OCI-LY1 (cell line): ENCODE measurements around the gene APBA3.
A peak's percentile ranks its signal among the peaks of the same experiment; 100 is the strongest.

ENCODE experiments used
- H2AFZ ChIP-seq: fragments of 200-600 bp; sonication (generic), shearing (Covaris generic); 2 replicates; pipeline ENCODE4 v1.6.0; 2014; ENCODE audit warnings: antibody characterized with exemption, mild to moderate bottlenecking, low read length
- H3F3A ChIP-seq: fragments of 200-600 bp; sonication (generic), shearing (Covaris generic); 2 replicates; pipeline ENCODE4 v1.6.0; 2014; ENCODE audit warnings: mild to moderate bottlenecking, antibody characterized with exemption, low read length, moderate library complexity; ENCODE audit not compliant: insufficient read depth
- H3K27ac ChIP-seq: fragments of 200-600 bp; sonication (generic); 2 replicates; pipeline ENCODE4 v1.5.1; 2014; ENCODE audit warnings: low read length, mixed run types, mild to moderate bottlenecking, low read depth; ENCODE audit not compliant: poor library complexity, severe bottlenecking
- H3K27me3 ChIP-seq: fragments of 200-600 bp; sonication (generic); 2 replicates; pipeline ENCODE4 v1.6.0; 2014; ENCODE audit warnings: antibody characterized with exemption, mild to moderate bottlenecking, low read length, moderate library complexity; ENCODE audit not compliant: insufficient read depth
- H3K36me3 ChIP-seq: fragments of 200-600 bp; sonication (generic); 2 replicates; pipeline ENCODE4 v1.6.1; 2014; ENCODE audit warnings: mild to moderate bottlenecking, antibody characterized with exemption, low read length, moderate library complexity, mixed read lengths; ENCODE audit not compliant: insufficient read depth
- H3K4me1 ChIP-seq: fragments of 200-600 bp; sonication (generic); 2 replicates; pipeline ENCODE4 v1.5.1; 2014; ENCODE audit warnings: mild to moderate bottlenecking, low read length, moderate library complexity; ENCODE audit not compliant: insufficient read depth, severe bottlenecking
- H3K4me2 ChIP-seq: fragments of 200-600 bp; sonication (generic), shearing (Covaris generic); 2 replicates; pipeline ENCODE4 v1.6.1; 2014; ENCODE audit warnings: low read length
- H3K4me3 ChIP-seq: fragments of 200-600 bp; sonication (generic); 2 replicates; pipeline ENCODE4 v1.5.1; 2014; ENCODE audit warnings: low read length, low read depth, mild to moderate bottlenecking, mixed read lengths; ENCODE audit not compliant: poor library complexity, severe bottlenecking
- H3K79me2 ChIP-seq: fragments of 200-600 bp; shearing (Covaris generic); 2 replicates; pipeline ENCODE4 v1.6.1; 2016; ENCODE audit warnings: mixed run types, low read length, mixed read lengths; ENCODE audit not compliant: insufficient read depth
- H3K9ac ChIP-seq: fragments of 200-600 bp; sonication (generic), shearing (Covaris generic); 2 replicates; pipeline ENCODE4 v1.6.1; 2014; ENCODE audit warnings: mild to moderate bottlenecking, low read length, mixed read lengths
- H3K9me2 ChIP-seq: fragments of 200-600 bp; sonication (generic), shearing (Covaris generic); 2 replicates; pipeline ENCODE4 v1.6.1; 2014; ENCODE audit warnings: low read depth, mild to moderate bottlenecking, low read length, mixed read lengths
- H3K9me3 ChIP-seq: fragments of 200-600 bp; shearing (Covaris generic); 2 replicates; pipeline ENCODE4 v1.6.1; 2014; ENCODE audit warnings: low read length, mixed read lengths
- H4K20me1 ChIP-seq: fragments of 200-600 bp; sonication (generic), shearing (Covaris generic); 2 replicates; pipeline ENCODE4 v1.6.0; 2016; ENCODE audit warnings: mild to moderate bottlenecking, low read length; ENCODE audit not compliant: insufficient read depth
- CTCF ChIP-seq: fragments of 200-600 bp; sonication (generic), shearing (Covaris generic); IDR thresholded peaks from 2 replicates; pipeline ENCODE4 v1.5.1; 2017; ENCODE audit warnings: mild to moderate bottlenecking, antibody characterized with exemption, low read length, moderate library complexity, mixed read lengths
- EZH2 ChIP-seq: fragments of 200-600 bp; sonication (generic), shearing (Covaris generic); IDR thresholded peaks from 2 replicates; pipeline ENCODE4 v1.8.0; 2017; ENCODE audit warnings: borderline replicate concordance, mixed run types, mild to moderate bottlenecking, antibody characterized with exemption, low read length, moderate library complexity, mixed read lengths

Gene APBA3

GRCh38 chr19:3745363-3746045, 16.0 kb downstream of the APBA3 start:
- Histone ChIP-seq H3K79me2 (no peaks in the 10 kb centered on the region), H3K4me2 (no peak overlapping the region), H3F3A (no peaks in the 10 kb centered on the region), H3K36me3 (peaks cover 8% of the 10 kb centered on the region), H3K4me3 (no peak overlapping the region), H3K9ac (no peak overlapping the region), H3K27me3 (no peaks in the 10 kb centered on the region; the same call in 1 of the 2 replicates), H3K27ac (no peak overlapping the region), H3K9me2 (no peaks in the 10 kb centered on the region), H3K4me1 (no peaks in the 10 kb centered on the region), H3K9me3 (no peaks in the 10 kb centered on the region), H2AFZ (no peak overlapping the region), H4K20me1 (no peaks in the 10 kb centered on the region)
- TF ChIP-seq CTCF = no peak
- TF ChIP-seq EZH2 = no peak

GRCh38 chr19:3743486-3743885, 18.0 kb downstream of the APBA3 start:
- H2AFZ ChIP-seq = peak overlapping the region; percentile 92; the same call in 1 of the 2 replicates
- H4K20me1 ChIP-seq = no peaks in the 10 kb centered on the region

GRCh38 chr19:3740431-3740830, 21.1 kb downstream of the APBA3 start:
- no peaks in the 10 kb centered on the region for H3K79me2 ChIP-seq
- H3F3A ChIP-seq = no peaks in the 10 kb centered on the region
- H3K36me3 ChIP-seq = no peaks in the 10 kb centered on the region
- H3K9me3 ChIP-seq = no peaks in the 10 kb centered on the region
- H3K4me3 ChIP-seq = no peak overlapping the region
- H3K9ac ChIP-seq = no peak overlapping the region
- H3K4me1 ChIP-seq = no peaks in the 10 kb centered on the region
- no peak overlapping the region for H2AFZ ChIP-seq
- no peaks in the 10 kb centered on the region for H3K9me2 ChIP-seq
- TF ChIP-seq CTCF = no peak
- no peak for TF ChIP-seq EZH2
- H3K27me3 ChIP-seq = no peaks in the 10 kb centered on the region; the same call in 1 of the 2 replicates
- H3K27ac ChIP-seq = no peak overlapping the region
- H4K20me1 ChIP-seq = no peaks in the 10 kb centered on the region
- no peak overlapping the region for H3K4me2 ChIP-seq

More at GRCh38 chr19:3743486-3743885, 18.0 kb downstream of the APBA3 start:
- Histone ChIP-seq H3K27me3 (no peaks in the 10 kb centered on the region; the same call in 1 of the 2 replicates), H3K4me1 (no peaks in the 10 kb centered on the region), H3K9ac (no peak overlapping the region), H3K9me2 (no peaks in the 10 kb centered on the region), H3F3A (no peaks in the 10 kb centered on the region), H3K4me2 (no peak overlapping the region; the same call in 1 of the 2 replicates), H3K36me3 (no peaks in the 10 kb centered on the region), H3K4me3 (peak overlapping the region; percentile 12), H3K9me3 (no peaks in the 10 kb centered on the region), H3K27ac (no peak overlapping the region), H3K79me2 (no peaks in the 10 kb centered on the region)
- TF ChIP-seq EZH2 (no peak), CTCF (no peak)
